Trophoblast cell (in vitro differentiated cells and primary cell): ENCODE data around the gene TNK2.

ENCODE experiments used
- DNase-seq, 2 donors: peaks; one replicate each; pipeline ENCODE4 v3.0.0-alpha.2; 2016
- H2AFZ ChIP-seq: 2 replicates; pipeline ENCODE4 v1.6.1; 2013; ENCODE audit warnings: low read length, moderate library complexity, mild to moderate bottlenecking; ENCODE audit not compliant: insufficient read depth, poor library complexity
- H2AK5ac ChIP-seq: 2 replicates; pipeline ENCODE4 v1.6.1; 2013; ENCODE audit warnings: mild to moderate bottlenecking, low read length
- H2BK120ac ChIP-seq: 2 replicates; pipeline ENCODE4 v1.6.1; 2013; ENCODE audit warnings: low read length, mild to moderate bottlenecking, moderate library complexity; ENCODE audit not compliant: insufficient read depth, poor library complexity
- H2BK12ac ChIP-seq: 2 replicates; pipeline ENCODE4 v1.6.1; 2013; ENCODE audit warnings: mild to moderate bottlenecking, low read length, moderate library complexity
- H2BK5ac ChIP-seq: 2 replicates; pipeline ENCODE4 v1.6.1; 2013; ENCODE audit warnings: low read length, low read depth, moderate library complexity, mild to moderate bottlenecking; ENCODE audit not compliant: poor library complexity
- H3K14ac ChIP-seq: 2 replicates; pipeline ENCODE4 v1.6.1; 2013; ENCODE audit warnings: mild to moderate bottlenecking, low read length
- H3K18ac ChIP-seq: 2 replicates; pipeline ENCODE4 v1.6.1; 2013; ENCODE audit warnings: mild to moderate bottlenecking, low read length
- H3K23ac ChIP-seq: 2 replicates; pipeline ENCODE4 v1.6.1; 2013; ENCODE audit warnings: low read length
- H3K27ac ChIP-seq: 2 replicates; pipeline ENCODE4 v1.5.1; 2013; ENCODE audit warnings: low read depth, mild to moderate bottlenecking, inconsistent platforms, low read length, moderate library complexity
- H3K27me3 ChIP-seq: 2 replicates; pipeline ENCODE4 v1.6.1; 2013; ENCODE audit warnings: inconsistent platforms, mild to moderate bottlenecking, low read length, moderate library complexity; ENCODE audit not compliant: insufficient read depth
- H3K36me3 ChIP-seq, 2 experiments: 1 replicate in 1 of 2; 2 replicates in 1 of 2; pipeline ENCODE4 v1.6.1; 2013; ENCODE audit warnings: low read length in 2 of 2, mild to moderate bottlenecking in 2 of 2, moderate library complexity in 1 of 2; ENCODE audit not compliant: insufficient read depth in 2 of 2, control insufficient read depth in 1 of 2
- H3K4ac ChIP-seq: 2 replicates; pipeline ENCODE4 v1.6.1; 2013; ENCODE audit warnings: low read depth, mild to moderate bottlenecking, low read length, moderate library complexity
- H3K4me1 ChIP-seq, 2 experiments: 1 replicate in 1 of 2; 2 replicates in 1 of 2; pipeline ENCODE4 v1.6.1; 2013; ENCODE audit warnings: low read length in 2 of 2, mild to moderate bottlenecking in 2 of 2, moderate library complexity in 1 of 2; ENCODE audit not compliant: insufficient read depth in 2 of 2, control insufficient read depth in 1 of 2
- H3K4me2 ChIP-seq: 2 replicates; pipeline ENCODE4 v1.6.1; 2013; ENCODE audit warnings: inconsistent platforms, mild to moderate bottlenecking, low read length, moderate library complexity
- H3K4me3 ChIP-seq: 2 replicates; pipeline ENCODE4 v1.5.1; 2013; ENCODE audit warnings: mild to moderate bottlenecking, low read depth, low read length, inconsistent platforms
- H3K79me1 ChIP-seq: one replicate; pipeline ENCODE4 v1.6.1; 2013; ENCODE audit warnings: low read length
- H3K79me2 ChIP-seq: 2 replicates; pipeline ENCODE4 v1.6.1; 2013; ENCODE audit warnings: low read length, mild to moderate bottlenecking; ENCODE audit not compliant: control insufficient read depth, insufficient read depth, poor library complexity
- H3K9ac ChIP-seq: 2 replicates; pipeline ENCODE4 v1.6.1; 2013; ENCODE audit warnings: mild to moderate bottlenecking, low read length
- H3K9me3 ChIP-seq: 2 replicates; pipeline ENCODE4 v1.6.1; 2013; ENCODE audit warnings: low read depth, mild to moderate bottlenecking, control low read depth, inconsistent platforms, low read length; ENCODE audit not compliant: insufficient read depth
- H4K12ac ChIP-seq: 2 replicates; pipeline ENCODE4 v1.6.1; 2013; ENCODE audit warnings: low read depth, mild to moderate bottlenecking, low read length, moderate library complexity
- H4K8ac ChIP-seq: 2 replicates; pipeline ENCODE4 v1.6.1; 2013; ENCODE audit warnings: low read depth, mild to moderate bottlenecking, low read length, moderate library complexity
- H4K91ac ChIP-seq: one replicate; pipeline ENCODE4 v1.6.1; 2013; ENCODE audit warnings: low read depth, mild to moderate bottlenecking, low read length, moderate library complexity
- WGBS: extraction: QIAGEN DNeasy Blood & Tissue Kit; methylation state at CpG from one replicate; pipeline ENCODE4 v1.1.7; 2013; ENCODE audit warnings: missing lambda C conversion rate; ENCODE audit not compliant: insufficient read length, insufficient coverage; ENCODE audit errors: extremely low coverage; 5-methylcytosine and 5-hydroxymethylcytosine counted together

TNK2 gene

DNA sequence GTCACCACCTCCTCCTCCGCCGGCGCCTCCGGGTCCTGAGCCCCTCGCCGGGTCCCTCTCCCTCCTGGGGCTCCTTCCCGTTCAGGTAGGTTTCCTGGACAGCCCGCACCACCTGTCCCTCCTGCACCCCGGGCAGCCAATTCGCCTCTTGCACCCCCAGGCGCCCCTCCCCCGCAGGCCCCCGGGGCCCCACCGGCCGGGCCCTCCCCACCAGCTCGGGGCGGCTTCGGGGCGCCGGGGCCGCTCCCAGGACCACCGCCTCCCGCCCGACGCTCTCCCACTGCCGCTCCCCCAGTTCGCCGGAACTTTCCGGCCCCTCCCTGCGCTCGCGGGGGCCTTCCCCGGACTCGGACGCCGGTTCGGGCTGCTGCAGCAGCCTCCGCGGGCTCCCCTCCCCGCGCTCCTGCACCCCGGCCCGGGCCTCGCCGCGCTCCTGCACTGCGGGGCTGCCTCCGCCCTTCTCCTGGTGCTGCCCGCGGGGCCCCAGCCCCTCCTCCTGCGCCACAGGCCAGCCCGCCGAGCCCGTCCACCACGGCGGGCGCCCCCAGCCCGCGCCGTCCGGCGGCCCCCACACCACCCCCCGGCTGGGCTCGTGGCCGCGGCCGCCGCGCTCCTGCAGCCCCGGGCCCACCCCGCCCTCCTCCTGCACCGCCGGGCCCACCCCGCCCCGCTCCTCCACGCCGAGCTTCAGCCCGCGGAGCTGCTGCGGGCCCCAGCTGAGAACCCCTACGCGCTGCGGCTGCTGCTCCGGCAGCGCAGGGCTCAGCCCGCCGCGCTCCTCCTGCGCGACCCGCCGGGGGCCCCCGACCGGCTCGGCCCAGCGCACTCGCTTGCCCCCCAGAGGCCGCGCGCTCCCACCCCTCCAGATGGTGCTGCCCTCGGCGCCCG is 587 bp upstream of the TNK2 start:
- Histone ChIP-seq H2AK5ac (no peak overlapping the region), H3K18ac (peak overlapping the region; percentile 81), H4K12ac (peak overlapping the region; percentile 37), H3K79me2 (peaks cover 5% of the 10 kb centered on the region), H3K23ac (no peak overlapping the region), H3K14ac (peak overlapping the region; percentile 81), H4K8ac (peak overlapping the region; percentile 70), H2BK12ac (no peak overlapping the region), H2BK120ac (no peak overlapping the region), H3K4me1 (peaks cover 31 to 33% of the 10 kb centered on the region in 2 experiments), H3K27me3 (no peaks in the 10 kb centered on the region), H3K4ac (peak overlapping the region; percentile 61), H2AFZ (peak overlapping the region; percentile 23), H3K4me2 (peak overlapping the region; percentile 88), H4K91ac (peak overlapping the region; percentile 84), H3K9ac (peak overlapping the region; percentile 78), H3K36me3 (peaks cover 0 to 1% of the 10 kb centered on the region in 2 experiments), H2BK5ac (peak overlapping the region; percentile 73), H3K4me3 (peak overlapping the region; percentile 84), H3K9me3 (no peaks in the 10 kb centered on the region), H3K27ac (peak overlapping the region; percentile 36), H3K79me1 (peaks cover 14% of the 10 kb centered on the region)
- no CpG with 5 or more reads among the region's 103 CpGs for WGBS
- peak; percentile 15 to 56 for DNase-seq

DNA sequence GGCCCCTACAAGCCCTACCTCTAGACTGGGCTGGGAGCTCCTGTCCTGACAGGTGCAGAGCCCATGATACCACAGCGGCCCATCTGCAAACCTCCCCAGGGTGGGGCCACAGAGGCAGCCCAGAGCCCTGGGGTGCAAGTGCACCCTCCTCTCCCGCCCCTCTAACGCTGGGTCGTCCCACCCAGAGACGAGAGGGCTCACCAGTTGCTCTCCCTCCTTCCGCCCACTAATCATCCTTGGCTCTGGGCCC is 742 bp downstream of the TNK2 start:
- H4K8ac ChIP-seq = no peak overlapping the region
- H3K36me3 ChIP-seq = peaks cover 0 to 1% of the 10 kb centered on the region in 2 experiments
- no peak overlapping the region for H3K9ac ChIP-seq
- H3K14ac ChIP-seq = no peak overlapping the region
- H2BK5ac ChIP-seq = no peak overlapping the region
- no peak overlapping the region for H2BK12ac ChIP-seq
- no peaks in the 10 kb centered on the region for H3K9me3 ChIP-seq
- H3K79me2 ChIP-seq = peaks cover 5% of the 10 kb centered on the region
- H3K27me3 ChIP-seq = no peaks in the 10 kb centered on the region
- WGBS = no CpG with 5 or more reads among the region's 6 CpGs
- H2BK120ac ChIP-seq = no peak overlapping the region
- no peak overlapping the region for H3K18ac ChIP-seq
- peaks cover 31 to 33% of the 10 kb centered on the region in 2 experiments for H3K4me1 ChIP-seq
- H2AK5ac ChIP-seq = no peak overlapping the region
- no peak overlapping the region for H2AFZ ChIP-seq
- peaks cover 14% of the 10 kb centered on the region for H3K79me1 ChIP-seq
- H3K23ac ChIP-seq = no peak overlapping the region
- H4K12ac ChIP-seq = no peak overlapping the region
- no peak for DNase-seq
- no peak overlapping the region for H3K27ac ChIP-seq
- no peak overlapping the region for H4K91ac ChIP-seq
- H3K4me3 ChIP-seq = no peak overlapping the region
- no peak overlapping the region for H3K4ac ChIP-seq
- peak overlapping the region; percentile 88 for H3K4me2 ChIP-seq

DNA sequence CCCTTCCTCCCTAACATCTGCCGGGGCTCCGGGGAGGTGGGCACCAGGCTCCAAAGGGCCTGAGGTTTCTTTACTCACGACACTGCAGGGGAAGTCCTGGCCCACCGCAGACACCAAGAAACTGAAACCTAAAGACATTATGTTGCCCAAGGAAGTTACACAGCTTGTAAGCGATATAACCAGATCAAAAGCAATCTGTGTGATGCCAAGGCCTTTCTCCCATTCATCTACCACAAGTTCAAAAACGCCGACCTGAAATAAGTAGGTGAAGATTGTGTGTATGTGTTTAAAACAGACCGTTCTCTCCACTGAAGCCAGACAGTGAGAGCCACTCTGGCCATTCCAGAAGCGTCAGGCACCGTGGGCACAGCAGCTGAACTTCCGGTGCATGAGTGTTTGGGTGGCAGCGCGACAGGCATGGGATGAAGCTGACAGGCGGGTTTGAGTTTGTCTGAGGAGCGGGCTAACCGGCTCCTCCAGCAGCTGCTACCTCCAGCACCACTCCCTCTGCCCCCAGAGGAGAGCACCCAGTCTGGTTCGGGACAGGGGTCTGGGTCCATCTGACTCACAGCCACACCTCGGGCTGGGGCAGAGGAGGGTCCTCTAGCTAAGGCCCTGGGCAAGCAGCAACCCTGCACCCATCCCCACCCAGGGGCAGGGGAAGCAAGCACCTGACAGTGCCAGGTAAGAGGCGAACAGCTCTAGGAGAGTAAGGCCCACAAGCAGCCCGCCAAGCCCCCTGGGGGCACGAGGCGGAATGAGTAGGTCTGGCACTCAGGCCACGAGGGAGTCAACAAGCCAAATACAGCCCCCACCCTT is 1.3 kb downstream of the TNK2 start:
- no peak overlapping the region for H4K12ac ChIP-seq
- H2AFZ ChIP-seq = no peak overlapping the region
- DNase-seq = peak; percentile 66 to 74
- no peak overlapping the region for H3K14ac ChIP-seq
- H3K4ac ChIP-seq = no peak overlapping the region
- H3K36me3 ChIP-seq = peaks cover 0 to 1% of the 10 kb centered on the region in 2 experiments
- H3K79me2 ChIP-seq = peaks cover 5% of the 10 kb centered on the region
- H3K27ac ChIP-seq = no peak overlapping the region
- no peaks in the 10 kb centered on the region for H3K27me3 ChIP-seq
- H2AK5ac ChIP-seq = no peak overlapping the region
- H2BK5ac ChIP-seq = no peak overlapping the region
- H2BK120ac ChIP-seq = no peak overlapping the region
- peaks cover 31 to 33% of the 10 kb centered on the region in 2 experiments for H3K4me1 ChIP-seq
- H4K8ac ChIP-seq = no peak overlapping the region
- H4K91ac ChIP-seq = no peak overlapping the region
- peaks cover 14% of the 10 kb centered on the region for H3K79me1 ChIP-seq
- H3K18ac ChIP-seq = no peak overlapping the region
- no peak overlapping the region for H3K9ac ChIP-seq
- WGBS = no CpG with 5 or more reads among the region's 23 CpGs
- H3K9me3 ChIP-seq = no peaks in the 10 kb centered on the region
- H3K23ac ChIP-seq = no peak overlapping the region
- H3K4me3 ChIP-seq = no peak overlapping the region
- peak overlapping the region; percentile 88 for H3K4me2 ChIP-seq
- no peak overlapping the region for H2BK12ac ChIP-seq

DNA sequence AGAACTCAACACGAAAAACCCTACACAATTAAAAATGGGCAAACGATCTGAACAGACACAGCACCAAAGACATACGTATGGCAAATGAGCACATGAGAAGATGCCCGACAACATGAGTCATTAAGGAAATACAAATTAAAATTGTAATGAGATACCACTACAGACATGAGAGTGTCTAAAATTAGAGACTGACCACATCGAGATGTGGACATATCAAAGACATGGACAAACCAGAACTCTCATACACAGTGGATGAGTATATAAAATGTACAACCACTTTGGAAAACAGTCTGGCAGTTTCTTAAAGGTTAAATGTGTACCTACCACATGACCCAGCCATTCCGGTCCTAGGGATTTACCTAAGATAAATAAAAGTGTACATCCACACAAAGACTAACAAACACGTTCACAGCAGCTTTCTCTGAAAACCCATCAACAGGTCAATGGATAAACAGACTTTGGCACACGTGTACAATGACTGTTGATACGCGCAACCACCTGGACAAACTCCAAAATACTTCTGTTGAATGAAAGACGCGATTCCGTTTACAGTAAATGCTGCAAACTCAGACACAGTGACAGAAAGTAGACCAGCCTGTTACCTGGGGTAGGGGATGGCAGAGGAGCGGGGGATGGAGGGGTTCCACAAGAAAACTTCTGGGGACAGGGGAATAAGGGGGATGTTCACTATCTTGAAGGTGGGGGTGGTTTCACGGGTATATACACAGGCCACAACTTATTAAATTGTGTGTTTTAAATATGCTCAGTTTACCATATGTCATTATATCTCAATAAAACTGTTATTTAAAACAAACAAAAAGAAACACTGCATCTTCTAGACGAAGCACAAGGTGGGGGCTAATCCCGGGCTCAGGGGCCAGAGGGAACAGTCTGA is 2.1 kb downstream of the TNK2 start:
- WGBS = no CpG with 5 or more reads among the region's 17 CpGs
- no peak overlapping the region for H3K18ac ChIP-seq
- no peak overlapping the region for H2AK5ac ChIP-seq
- no peak overlapping the region for H3K14ac ChIP-seq
- H4K12ac ChIP-seq = no peak overlapping the region
- H3K4me3 ChIP-seq = no peak overlapping the region
- no peak overlapping the region for H2AFZ ChIP-seq
- peaks cover 12% of the 10 kb centered on the region for H3K79me1 ChIP-seq
- no peaks in the 10 kb centered on the region for H3K9me3 ChIP-seq
- peaks cover 5% of the 10 kb centered on the region for H3K79me2 ChIP-seq
- no peak overlapping the region for H4K91ac ChIP-seq
- H2BK12ac ChIP-seq = no peak overlapping the region
- H3K27me3 ChIP-seq = no peaks in the 10 kb centered on the region
- no peak overlapping the region for H3K23ac ChIP-seq
- H3K4ac ChIP-seq = no peak overlapping the region
- H2BK5ac ChIP-seq = no peak overlapping the region
- peaks cover 0 to 1% of the 10 kb centered on the region in 2 experiments for H3K36me3 ChIP-seq
- no peak overlapping the region for H3K9ac ChIP-seq
- peaks cover 26 to 31% of the 10 kb centered on the region in 2 experiments for H3K4me1 ChIP-seq
- no peak overlapping the region for H3K27ac ChIP-seq
- no peak overlapping the region for H2BK120ac ChIP-seq
- peak overlapping the region; percentile 21 for H3K4me2 ChIP-seq
- H4K8ac ChIP-seq = no peak overlapping the region
- peak in 1 of 2 donors; percentile 8 for DNase-seq
